Endothelial cell of umbilical vein (primary cell): Measurements from ENCODE around the gene MINDY4. TPM values are rescaled to one million over a fixed set of nuclear protein-coding genes. Genes with fewer than 3 reads are reported as not detected.

Experiments
- BruUV-seq: library from RNA; stranded (reverse); fragments of 400-500 nt; replicated peaks from 2 replicates; lab custom pipeline; 2021; lab: Mats Ljungman, UMichigan
- CTCF ChIA-PET: fragments of 300-600, 350-600 bp; sonication (Branson Sonifier 250); formaldehyde crosslinking; loops from one replicate; lab custom pipeline; 2021; ENCODE audit warnings: antibody characterized with exemption, inconsistent platforms; lab: Charles Lee
- POLR2A ChIA-PET: fragments of 300-600, 350-600 bp; sonication (Branson Sonifier 250); formaldehyde crosslinking; loops from one replicate; lab custom pipeline; 2021; ENCODE audit warnings: antibody characterized with exemption, inconsistent platforms; lab: Charles Lee
- DNase-seq: peaks from one replicate; pipeline ENCODE4 v3.0.0-alpha.2; 2011; ENCODE audit warnings: low read depth, low spot score
- FAIRE-seq: peaks from 2 replicates; lab custom pipeline; 2011; peaks lifted over from hg19 to GRCh38; lab: Jason Lieb, UNC
- H2AFZ ChIP-seq: 2 replicates; pipeline ENCODE4 v1.6.0; 2012; ENCODE audit warnings: low read depth, low read length, control low read depth, inconsistent platforms
- H3K27ac ChIP-seq: 2 replicates; pipeline ENCODE4 v1.5.1; 2011; ENCODE audit warnings: low read depth, mild to moderate bottlenecking, control low read depth, low read length, moderate library complexity; ENCODE audit not compliant: insufficient read depth
- H3K27me3 ChIP-seq, 2 experiments: 2 replicates each; pipeline versions ENCODE4 v1.6.0 to v1.6.1; 2011; ENCODE audit warnings: low read length in 2 of 2, mixed read lengths in 1 of 2; ENCODE audit not compliant: control insufficient read depth in 2 of 2, insufficient read depth in 2 of 2
- H3K36me3 ChIP-seq, 2 experiments: 2 replicates in 1 of 2; 3 replicates in 1 of 2; pipeline ENCODE4 v1.5.1; 2011; ENCODE audit warnings: low read length in 2 of 2, mild to moderate bottlenecking in 1 of 2, moderate library complexity in 1 of 2; ENCODE audit not compliant: control insufficient read depth in 2 of 2, insufficient read depth in 2 of 2; ENCODE audit errors: extremely low read depth in 1 of 2
- H3K4me1 ChIP-seq: 3 replicates; pipeline ENCODE4 v1.5.1; 2011; ENCODE audit warnings: mild to moderate bottlenecking, low read length; ENCODE audit not compliant: control insufficient read depth, insufficient read depth; ENCODE audit errors: extremely low read depth
- H3K4me2 ChIP-seq: 2 replicates; pipeline ENCODE4 v1.6.1; 2011; ENCODE audit warnings: low read length, control low read depth, mixed read lengths; ENCODE audit not compliant: insufficient read depth
- H3K4me3 ChIP-seq, 3 experiments: fragments of 200-600 bp in 1 of 3; sonication (generic), shearing (Covaris generic) in 1 of 3; replicated peaks in 1 of 3; 2 replicates each; pipeline ENCODE4 v1.5.1; 2011 to 2016; ENCODE audit warnings: control low read depth in 3 of 3, low read length in 3 of 3, mild to moderate bottlenecking in 2 of 3, inconsistent platforms in 1 of 3, low read depth in 1 of 3, moderate library complexity in 1 of 3; ENCODE audit not compliant: insufficient read depth in 1 of 3
- H3K79me2 ChIP-seq: 2 replicates; pipeline ENCODE4 v1.6.0; 2012; ENCODE audit warnings: low read length, inconsistent platforms; ENCODE audit not compliant: control insufficient read depth, insufficient read depth
- H3K9ac ChIP-seq: replicated peaks from 2 replicates; pipeline ENCODE3; 2011; ENCODE audit warnings: low read length, control low read depth; ENCODE audit not compliant: insufficient read depth; ENCODE audit errors: extremely low read depth
- H3K9me1 ChIP-seq: replicated peaks from 3 replicates; pipeline ENCODE4 v1.6.0; 2011; ENCODE audit warnings: mild to moderate bottlenecking, low read length; ENCODE audit not compliant: control insufficient read depth, insufficient read depth; ENCODE audit errors: extremely low read depth
- H3K9me3 ChIP-seq: replicated peaks from 2 replicates; pipeline ENCODE4 v1.5.1; 2012; ENCODE audit warnings: low read length, inconsistent platforms; ENCODE audit not compliant: control insufficient read depth, insufficient read depth
- H4K20me1 ChIP-seq: replicated peaks from 2 replicates; pipeline ENCODE3; 2011; ENCODE audit warnings: mild to moderate bottlenecking, low read length; ENCODE audit not compliant: control insufficient read depth, insufficient read depth; ENCODE audit errors: extremely low read depth
- CTCF ChIP-seq, 2 donors: IDR thresholded peaks; 1 replicate in 1 of 2; 2 replicates in 1 of 2; pipeline ENCODE4 v1.5.1; 2011; ENCODE audit warnings: low read length in 2 of 2, mild to moderate bottlenecking in 2 of 2, moderate library complexity in 2 of 2, control low read depth in 1 of 2, inconsistent platforms in 1 of 2, low read depth in 1 of 2; ENCODE audit not compliant: insufficient read depth in 1 of 2; ENCODE audit errors: extremely low read depth in 1 of 2
- EZH2 ChIP-seq: IDR thresholded peaks from 2 replicates; pipeline ENCODE4 v1.6.1; 2012; ENCODE audit warnings: borderline replicate concordance, low read depth, mild to moderate bottlenecking, moderate library complexity, low read length, inconsistent platforms; ENCODE audit not compliant: severe bottlenecking
- FOS ChIP-seq: IDR thresholded peaks from 2 replicates; pipeline ENCODE4 v1.6.1; 2011; ENCODE audit warnings: mild to moderate bottlenecking, low read length, moderate library complexity, borderline replicate concordance; ENCODE audit not compliant: insufficient read depth
- GATA2 ChIP-seq: IDR thresholded peaks from 2 replicates; pipeline ENCODE4 v1.7.0; 2011; ENCODE audit warnings: low read depth, mild to moderate bottlenecking, moderate library complexity, mixed read lengths, low read length; ENCODE audit not compliant: insufficient read length, insufficient read depth
- JUN ChIP-seq: IDR thresholded peaks from 2 replicates; pipeline ENCODE4 v1.6.1; 2011; ENCODE audit warnings: borderline replicate concordance, low read depth; ENCODE audit not compliant: insufficient read length, insufficient read depth
- MAX ChIP-seq: IDR thresholded peaks from 2 replicates; pipeline ENCODE4 v1.6.1; 2011; ENCODE audit not compliant: insufficient read depth, insufficient read length
- MYC ChIP-seq: IDR thresholded peaks from one replicate; pipeline ENCODE4 v1.6.1; 2011; ENCODE audit warnings: mild to moderate bottlenecking, low read depth, low read length
- POLR2A ChIP-seq: IDR thresholded peaks from 2 replicates; pipeline ENCODE4 v1.6.1; 2012; ENCODE audit warnings: low read depth, mild to moderate bottlenecking, control low read depth, low read length
- POLR2AphosphoS5 ChIP-seq: IDR thresholded peaks from 2 replicates; pipeline ENCODE4 v1.6.1; 2012; ENCODE audit warnings: low read depth, mild to moderate bottlenecking, control low read depth, low read length, moderate library complexity; ENCODE audit not compliant: insufficient read depth
- dilution Hi-C: fragments of 300-500 bp; cut with MboI; formaldehyde crosslinking; loops from one replicate; pipeline ENCODE4 v1.15.0; 2019; ENCODE audit warnings: low sequenced_read_pairs; ENCODE audit not compliant: extremely low pct_ligation_motif_present
- intact Hi-C: fragments of 100-400 bp; cut with micrococcal nuclease; formaldehyde crosslinking; loops from one replicate; pipeline ENCODE4 v1.10.0; 2022
- polyA plus RNA-seq, 4 experiments: library from polyadenylated mRNA; depleted of rRNA in 3 of 4; stranded (reverse) in 3 of 4; unstranded in 1 of 4; fragments of >200 nt; gene quantifications; 2 replicates each; pipeline versions ENCODE4 v1.2.1 to v1.2.3, GENCODE V29; 2011 to 2012; ENCODE audit warnings: missing spikeins in 1 of 4
- total RNA-seq: library from RNA; stranded (reverse); gene quantifications from 2 replicates; pipeline ENCODE4 v1.2.3, GENCODE V29; 2021

Gene MINDY4
- total and polyA plus RNA-seq, 2 donors (not counting 3 experiments of a cell fraction or from before 2014, with no cell fraction given), result 2.2 to 4.7 TPM

- Histone ChIP-seq H3K9ac (no peak overlapping the region), H3K79me2 (no peaks in the 10 kb centered on the region), H3K9me1 (no peaks in the 10 kb centered on the region), H3K36me3 (peaks cover 0 to 6% of the 10 kb centered on the region in 2 experiments), H3K4me2 (no peak overlapping the region), H3K27ac (no peak overlapping the region), H3K4me3 (no peak overlapping the region), H2AFZ (no peak overlapping the region), H3K9me3 (no peaks in the 10 kb centered on the region), H3K27me3 (no peaks in the 10 kb centered on the region), H4K20me1 (no peaks in the 10 kb centered on the region), H3K4me1 (peaks cover 10% of the 10 kb centered on the region)
- POLR2A ChIA-PET, result no interaction called here
- BruUV-seq, result no TSS peak
- FAIRE-seq (no peak), DNase-seq (no peak)
- dilution Hi-C loops (no loop called here), intact Hi-C loops (no loop called here)
- CTCF ChIA-PET, result no interaction called here
- no peak for TF ChIP-seq MAX
- no peak for TF ChIP-seq POLR2AphosphoS5
- no peak for TF ChIP-seq GATA2
- no peak for TF ChIP-seq CTCF (IDR thresholded peaks at IDR 0.05; ENCODE audit: extremely low read depth in 1 of 2, insufficient read depth in 1 of 2, low read depth in 1 of 2, low read length in 2 of 2)
- no peak for TF ChIP-seq MYC
- TF ChIP-seq FOS, result no peak
- TF ChIP-seq JUN, result no peak
- no peak for TF ChIP-seq EZH2
- TF ChIP-seq POLR2A, result no peak
Observed at GRCh38 chr7:30785786-30786185, 14.6 kb downstream of the MINDY4 start.
